ENCODE results near the gene ZMYND19.
A peak's percentile ranks its signal among the peaks of the same experiment; 100 is the strongest.
"Not testable (repeated sequence)": the region's sequence is repeated elsewhere in the genome, so short reads cannot be mapped to it uniquely, and the experiment has no call there.

Gene ZMYND19

DNA sequence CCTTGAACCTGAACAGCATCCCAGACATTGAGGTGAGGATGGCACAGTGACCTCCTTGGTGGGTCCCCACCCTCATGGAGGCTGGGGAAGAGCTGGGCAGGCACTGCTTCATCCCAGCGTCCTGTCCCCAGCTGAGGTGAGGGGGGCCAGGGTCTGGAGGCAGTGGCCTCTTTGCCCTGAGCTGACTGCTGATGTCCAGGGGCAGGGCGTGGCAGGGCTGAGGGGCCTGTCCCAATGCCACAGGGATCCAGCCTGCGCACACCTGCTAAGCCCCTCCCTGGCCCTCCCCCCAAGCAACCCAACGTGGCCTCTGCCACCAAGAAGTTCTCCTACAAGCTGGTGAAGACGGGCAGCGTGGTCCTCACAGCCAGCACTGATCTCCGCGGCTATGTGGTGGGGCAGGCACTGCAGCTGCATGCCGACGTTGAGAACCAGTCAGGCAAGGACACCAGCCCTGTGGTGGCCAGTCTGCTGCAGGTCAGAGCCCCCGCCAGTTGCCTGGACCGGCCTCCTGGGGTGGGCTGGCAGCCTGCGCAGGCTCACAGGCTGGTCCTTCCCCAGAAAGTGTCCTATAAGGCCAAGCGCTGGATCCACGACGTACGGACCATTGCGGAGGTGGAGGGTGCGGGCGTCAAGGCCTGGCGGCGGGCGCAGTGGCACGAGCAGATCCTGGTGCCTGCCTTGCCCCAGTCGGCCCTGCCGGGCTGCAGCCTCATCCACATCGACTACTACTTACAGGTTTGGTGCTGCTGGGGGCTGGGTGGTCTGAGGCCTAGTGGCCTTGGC lies 23.6 kb upstream of the ZMYND19 start:
- no peak for DNase-seq

DNA sequence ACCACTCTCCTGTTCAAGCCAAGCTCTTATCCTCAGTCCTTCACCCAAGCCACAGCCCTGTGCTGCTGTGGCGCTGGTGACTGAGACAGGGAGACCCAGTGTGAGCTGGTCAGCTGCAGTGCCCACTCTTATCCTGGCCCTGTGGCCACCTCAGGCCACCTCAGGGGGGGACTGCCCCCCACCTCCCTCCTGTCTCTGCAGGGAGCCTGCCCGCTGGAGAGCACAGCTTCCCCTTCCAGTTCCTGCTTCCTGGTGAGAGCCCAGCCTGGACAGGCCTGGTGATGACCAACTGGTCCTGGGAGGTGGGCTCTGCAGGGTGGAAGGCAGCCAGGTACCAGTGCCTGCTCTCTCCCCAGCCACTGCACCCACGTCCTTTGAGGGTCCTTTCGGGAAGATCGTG lies 22.9 kb upstream of the ZMYND19 start:
- no peak for DNase-seq

DNA sequence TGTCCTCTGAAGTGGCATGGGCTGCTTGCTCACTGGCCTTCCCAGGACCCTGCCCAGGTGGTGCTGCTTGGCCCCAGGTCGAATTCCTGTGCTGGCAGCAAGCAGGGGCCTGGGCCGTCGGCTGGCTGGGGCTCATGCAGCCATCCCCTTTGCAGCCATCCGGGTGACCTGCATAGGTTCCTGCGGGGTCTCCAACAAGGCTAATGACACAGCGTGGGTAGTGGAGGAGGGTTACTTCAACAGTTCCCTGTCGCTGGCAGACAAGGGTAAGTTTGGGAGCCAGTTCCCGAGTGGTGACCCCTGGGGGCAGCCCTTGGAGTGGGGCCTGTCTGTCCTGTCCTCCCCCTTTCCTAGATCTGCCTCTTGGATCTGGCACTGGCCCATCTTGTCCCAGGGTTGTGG lies 22.4 kb upstream of the ZMYND19 start:
- no peak for DNase-seq

DNA sequence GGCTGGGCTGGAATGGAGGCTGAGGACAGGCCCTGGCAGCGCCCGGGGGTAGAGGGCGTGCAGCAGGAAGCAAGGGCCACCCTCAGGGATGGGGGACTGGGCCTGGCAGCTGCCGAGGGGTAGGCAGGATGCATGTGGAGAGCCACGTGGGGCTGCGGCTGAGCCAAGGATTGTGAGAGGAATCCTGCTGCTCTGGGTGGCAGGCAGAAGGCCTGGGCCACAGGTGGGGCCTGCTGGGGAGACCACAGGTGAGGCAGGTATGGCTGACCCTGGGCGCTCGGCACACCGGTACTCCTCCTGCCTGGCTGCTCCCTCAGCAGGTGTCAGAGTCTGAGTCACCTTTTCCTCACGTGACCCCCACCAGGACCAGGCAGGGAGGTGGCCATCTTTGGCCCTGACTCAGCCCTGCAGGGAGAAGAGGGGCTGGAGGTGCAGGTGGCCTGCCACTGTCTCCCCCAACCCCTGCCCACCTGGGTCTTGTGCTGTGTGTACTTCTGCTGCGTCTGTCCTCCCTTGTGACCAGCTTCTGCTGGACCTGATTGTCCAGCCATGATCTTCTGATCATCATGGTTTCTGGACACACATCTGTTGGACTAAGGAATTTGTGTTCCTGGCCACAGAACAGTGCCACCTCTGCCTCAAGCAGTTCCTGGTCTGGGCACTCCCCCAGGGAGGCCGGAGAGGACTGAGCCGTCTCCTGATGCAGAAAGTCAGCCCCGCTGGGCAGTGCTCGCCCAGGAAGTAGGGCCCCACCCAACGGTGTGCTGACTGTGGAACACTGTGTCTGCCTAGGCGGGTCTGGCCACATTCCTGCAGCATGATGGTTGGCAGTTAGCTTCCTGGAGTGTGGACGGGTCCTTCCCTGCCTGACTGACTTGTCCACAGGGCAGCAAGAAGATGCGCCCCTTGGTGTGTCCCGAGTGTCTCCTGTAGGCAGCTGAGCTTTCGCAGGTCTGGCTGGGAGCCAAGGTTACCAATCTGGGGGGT lies 21.6 kb upstream of the ZMYND19 start:
- DNase-seq, result peak in 1 of 2 donors; percentile 22

DNA sequence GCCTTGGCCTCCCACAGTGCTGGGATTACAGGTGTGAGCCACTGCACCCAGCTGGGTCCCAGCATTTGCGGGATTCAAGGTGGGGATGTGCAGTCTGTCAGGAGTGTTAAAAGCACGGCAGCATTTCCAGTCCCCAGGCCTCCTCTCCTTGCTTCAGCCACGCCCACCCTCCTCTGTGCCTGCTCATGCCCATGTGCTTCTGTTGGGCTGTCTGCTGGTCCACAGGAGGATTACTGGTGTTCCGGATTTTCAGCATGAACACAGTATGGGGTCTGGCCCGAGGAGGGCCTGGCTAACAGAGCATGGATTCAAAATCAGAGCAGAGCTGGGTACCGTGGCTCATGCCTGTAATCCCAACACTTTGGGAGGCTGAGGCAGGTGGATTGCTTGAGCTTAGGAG lies 20.6 kb upstream of the ZMYND19 start:
- no peak for DNase-seq

DNA sequence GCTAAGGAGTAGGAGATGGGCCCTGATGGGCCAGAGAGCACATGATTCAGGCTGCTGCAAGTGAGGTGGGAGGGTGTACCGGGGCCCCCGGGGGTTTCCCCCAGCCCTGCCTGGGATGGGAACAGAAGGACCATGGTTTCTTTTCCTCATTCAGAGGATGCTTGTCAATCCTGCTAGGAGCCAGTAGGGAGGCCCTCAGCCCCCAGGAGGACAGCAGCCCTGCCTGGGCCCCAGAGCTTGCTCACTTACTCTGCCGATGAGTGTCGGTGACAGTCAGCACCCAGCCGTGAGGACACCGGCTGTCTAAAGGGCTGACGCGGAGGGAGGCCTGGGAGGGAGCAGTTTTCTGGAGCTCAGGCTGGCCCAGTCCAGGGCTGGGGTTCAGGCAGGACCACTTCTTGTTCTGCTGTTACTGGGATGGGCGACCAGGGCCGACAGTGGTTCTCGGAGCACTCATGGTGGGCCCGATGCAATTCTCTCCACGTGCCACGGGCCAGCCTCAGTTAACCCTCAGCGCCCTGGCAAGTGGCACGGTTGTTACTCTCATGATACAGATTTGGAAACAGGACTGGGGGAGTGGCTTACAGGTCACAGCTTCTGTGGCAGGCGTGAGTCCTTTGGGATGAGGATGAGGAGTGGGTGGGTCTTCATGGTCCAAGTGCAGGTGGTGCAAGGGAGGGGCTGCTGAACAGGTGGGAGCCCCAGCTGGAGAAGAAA lies 17.0 kb upstream of the ZMYND19 start:
- no peak for DNase-seq

DNA sequence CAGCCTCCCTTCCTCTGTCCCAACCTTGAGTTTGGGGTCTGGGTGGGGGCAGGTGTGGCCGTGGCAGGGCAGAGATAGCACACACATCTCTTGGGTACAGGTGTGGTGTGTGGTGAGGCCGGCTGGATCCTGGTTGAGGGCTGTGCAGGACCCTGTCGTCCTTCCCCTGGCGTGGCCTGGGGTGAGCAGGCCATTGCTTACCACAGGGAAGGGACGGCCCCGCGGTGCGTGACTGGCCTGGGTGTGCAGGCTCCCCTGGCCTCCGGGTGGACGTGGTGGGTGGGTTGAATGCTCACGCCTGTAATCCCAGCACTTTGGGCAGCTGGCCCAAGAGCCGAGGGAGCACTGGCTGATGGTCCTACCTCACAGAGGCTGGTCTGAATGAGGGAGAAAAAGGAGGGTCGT lies 16.4 kb upstream of the ZMYND19 start:
- DNase-seq, result no peak

DNA sequence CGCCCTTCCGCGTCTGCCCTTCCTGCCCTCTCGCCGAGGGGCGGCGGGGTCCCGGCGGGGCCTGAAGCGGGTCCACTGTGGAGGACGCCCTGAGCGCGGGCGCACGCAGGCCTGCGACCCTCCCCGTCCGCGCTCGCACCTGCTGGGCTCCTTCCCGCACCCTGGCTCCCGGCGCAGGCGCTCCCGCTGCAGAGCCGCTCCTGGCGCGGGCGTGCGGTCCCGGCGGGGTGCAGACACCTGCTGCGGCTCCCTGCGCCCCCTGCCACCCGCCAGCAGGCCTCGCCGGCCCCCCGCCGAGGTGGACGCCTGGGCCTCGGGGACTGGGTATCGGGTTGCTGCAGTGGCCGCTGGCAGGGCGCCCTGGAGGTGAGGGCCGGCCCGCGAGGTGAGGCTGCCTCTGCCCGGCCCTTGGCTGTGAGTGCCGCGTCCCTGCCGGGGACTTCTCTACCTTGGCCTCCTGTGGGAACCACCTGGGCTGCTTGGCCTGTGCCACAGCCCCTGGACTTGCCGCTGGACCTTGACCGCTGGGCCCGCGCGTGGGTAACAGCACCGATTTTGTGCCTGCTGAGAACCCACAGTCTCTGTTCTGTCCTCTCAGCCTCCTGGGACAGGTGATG lies 15.8 kb upstream of the ZMYND19 start:
- no peak for DNase-seq

DNA sequence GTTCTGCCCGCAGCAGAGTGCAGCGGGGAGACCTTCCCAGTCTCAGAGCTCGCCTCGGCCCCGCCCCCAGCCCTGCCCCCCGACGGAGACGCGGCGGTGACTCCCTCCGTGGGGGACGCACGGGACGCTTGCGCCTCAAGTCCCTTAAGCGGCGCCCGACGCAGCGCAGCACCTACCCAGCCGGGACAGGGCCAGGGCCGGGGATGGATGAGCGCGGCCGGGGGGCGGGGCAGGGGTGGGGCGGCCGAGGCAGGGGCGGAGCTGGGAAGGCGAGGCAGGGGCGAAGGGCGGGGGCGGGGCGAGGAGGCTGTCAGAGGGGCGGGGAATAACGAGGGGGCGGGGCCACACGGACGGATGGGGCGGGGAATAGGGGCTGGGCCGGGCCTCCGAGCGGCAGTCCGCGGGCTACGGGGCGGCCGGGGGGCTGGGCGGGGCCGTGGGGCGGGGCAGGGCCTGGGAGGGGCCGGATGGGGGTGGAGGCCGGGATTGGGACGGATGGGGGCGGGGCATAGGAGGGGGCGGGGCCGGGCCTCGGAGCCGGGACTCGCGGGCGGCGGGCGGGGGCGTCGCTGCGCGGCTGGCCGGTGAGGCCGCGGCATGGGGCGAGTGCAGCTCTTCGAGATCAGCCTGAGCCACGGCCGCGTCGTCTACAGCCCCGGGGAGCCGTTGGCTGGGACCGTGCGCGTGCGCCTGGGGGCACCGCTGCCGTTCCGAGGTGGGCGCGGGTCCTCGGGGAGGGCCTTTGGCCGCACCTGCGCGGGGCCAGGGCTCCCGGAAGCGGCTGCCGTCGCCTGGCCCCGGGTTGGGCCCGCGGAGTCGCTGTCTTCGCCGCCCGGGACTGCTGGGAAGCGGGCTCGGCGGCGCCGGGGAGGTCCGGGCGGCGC lies 15.1 kb upstream of the ZMYND19 start, which contains the start of gene ARRDC1:
Gene ARRDC1, plus strand, starts transcription at position 566 of the 884 bp plus-strand sequence. Its CDS starts 32 bp downstream, at position 598.
- DNase-seq, result peak; percentile 95 to 97

DNA sequence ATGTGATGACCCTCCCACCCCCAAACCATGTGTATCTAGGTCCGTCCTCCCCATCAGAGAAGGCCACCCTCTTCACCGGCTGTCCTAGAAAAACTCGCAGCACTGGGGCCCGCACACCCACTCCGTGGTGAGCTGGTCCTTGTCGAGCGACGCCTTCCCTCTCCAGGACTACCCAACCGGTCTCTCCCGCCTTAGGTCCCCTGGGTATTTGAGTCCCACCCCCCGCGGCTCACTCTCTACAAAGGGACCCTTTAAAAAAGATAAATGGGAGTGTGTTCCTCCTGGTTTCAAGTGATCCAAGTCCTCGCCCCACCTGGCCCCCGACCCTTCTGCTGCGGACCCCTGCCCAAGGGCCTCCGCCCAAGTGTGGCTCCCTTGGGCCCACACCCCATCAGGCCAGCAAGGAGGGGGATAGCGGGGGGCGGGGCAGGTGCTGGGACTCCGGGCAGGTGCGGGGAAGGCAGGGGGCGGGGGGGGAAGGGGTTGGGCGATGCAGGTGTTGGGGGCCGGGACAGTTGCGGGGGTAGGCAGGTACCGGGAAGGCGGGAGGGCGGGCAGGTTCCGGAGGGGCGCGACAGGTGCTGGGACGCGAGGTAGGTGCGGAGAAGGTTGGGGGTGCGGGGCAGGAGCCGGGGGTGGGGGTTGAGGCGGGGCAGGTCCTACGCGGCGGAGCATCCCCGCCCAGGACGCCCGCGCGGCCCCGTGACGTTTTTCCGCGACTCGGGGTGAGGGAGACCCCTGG lies 14.2 kb upstream of the ZMYND19 start:
- DNase-seq, result no peak

DNA sequence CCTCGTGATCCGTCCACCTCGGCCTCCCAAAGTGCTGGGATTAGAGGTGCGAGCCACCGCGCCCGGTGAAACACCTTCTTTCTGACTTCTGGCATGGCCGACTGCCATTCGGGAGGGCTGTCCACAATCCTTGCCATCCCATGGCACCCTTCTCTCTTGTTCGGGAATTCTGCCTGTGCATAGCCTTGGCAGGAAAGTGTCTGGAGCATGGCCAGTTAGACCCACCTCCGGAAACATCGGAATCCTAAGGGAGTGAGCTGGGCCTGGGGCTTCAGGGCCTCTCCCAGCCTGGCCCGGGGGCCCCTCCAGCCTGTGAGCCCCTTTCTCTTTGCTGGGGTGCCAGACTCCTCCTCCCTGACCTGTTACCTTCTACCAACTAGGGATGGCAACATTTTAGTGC lies 13.6 kb upstream of the ZMYND19 start:
- no peak for DNase-seq

DNA sequence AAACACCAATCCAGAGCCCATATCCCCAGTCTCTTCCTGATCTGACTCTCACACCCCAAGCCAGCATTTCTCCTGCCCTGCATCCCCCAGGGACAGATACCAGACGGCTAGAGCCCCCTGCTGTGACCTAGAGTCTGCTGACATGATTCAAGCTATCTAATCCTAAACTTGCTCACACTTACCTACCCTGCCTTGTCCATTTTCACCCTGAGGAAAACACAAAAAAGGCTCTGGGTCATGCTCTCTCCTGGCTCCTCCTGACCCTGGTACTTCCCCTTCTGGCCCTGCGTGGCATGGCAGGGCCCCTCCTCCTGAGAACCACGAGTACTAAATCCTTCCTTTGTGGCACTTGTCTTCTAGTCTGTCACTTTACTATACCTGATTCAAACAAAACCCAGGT lies 12.3 kb upstream of the ZMYND19 start:
- peak; percentile 54 to 64 for DNase-seq

DNA sequence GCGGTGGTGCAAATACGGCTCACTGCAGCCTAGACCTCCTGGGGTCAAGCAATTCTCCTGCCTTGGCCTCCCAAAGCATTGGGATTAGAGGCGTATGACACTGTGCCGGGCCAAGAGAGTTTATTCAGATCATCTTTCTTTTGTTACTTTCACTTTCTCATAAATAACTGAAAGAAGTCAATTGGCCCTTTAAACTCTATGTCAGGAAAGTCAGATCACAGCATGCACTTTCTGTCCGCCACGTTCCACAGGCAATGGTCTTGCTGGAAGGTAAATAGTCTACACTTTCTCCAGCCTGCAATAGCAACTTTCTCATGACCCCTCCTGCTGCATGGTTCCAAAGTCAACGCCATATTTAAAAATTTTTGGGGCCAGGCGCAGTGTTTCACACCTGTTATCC lies 8.6 kb upstream of the ZMYND19 start:
- no peak for DNase-seq

DNA sequence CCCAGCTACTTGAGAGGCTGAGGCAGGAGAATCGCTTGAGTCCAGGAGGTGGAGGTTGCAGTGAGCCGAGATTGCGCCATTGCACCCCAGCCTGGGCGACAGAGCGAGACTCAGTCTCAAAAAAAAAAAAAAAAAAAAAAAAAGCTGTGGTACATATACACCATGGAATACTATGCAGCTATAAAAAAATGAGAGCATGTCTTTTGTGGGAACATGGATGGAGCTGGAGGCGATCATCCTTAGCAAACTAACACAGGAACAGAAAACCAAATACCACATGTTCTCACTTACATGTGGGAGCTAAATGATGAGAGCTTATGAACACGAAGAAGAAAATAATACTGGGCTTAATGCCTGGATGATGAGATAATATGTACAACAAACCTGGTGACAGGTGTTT lies 6.3 kb upstream of the ZMYND19 start:
- not testable (repeated sequence) for DNase-seq

DNA sequence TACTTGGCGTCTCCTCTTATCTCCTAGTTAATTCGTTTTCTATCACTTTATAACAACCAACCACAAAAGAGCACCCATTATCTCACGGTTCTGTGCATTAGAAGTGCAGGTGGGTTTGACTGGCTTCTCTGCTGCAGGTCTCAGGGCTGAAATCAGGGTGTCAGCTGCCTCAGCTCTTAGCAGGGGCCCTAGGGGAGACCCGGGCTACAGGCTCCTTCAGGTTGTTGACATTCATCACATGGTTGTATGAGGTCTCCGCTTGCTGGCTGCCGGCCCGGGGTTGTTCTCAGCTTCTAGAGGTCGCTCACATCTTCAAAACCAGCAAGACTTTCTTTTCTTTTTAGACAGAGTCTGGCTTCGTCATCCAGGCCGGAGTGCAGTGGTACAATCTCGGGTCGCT lies 2.9 kb upstream of the ZMYND19 start:
- DNase-seq, result no peak

DNA sequence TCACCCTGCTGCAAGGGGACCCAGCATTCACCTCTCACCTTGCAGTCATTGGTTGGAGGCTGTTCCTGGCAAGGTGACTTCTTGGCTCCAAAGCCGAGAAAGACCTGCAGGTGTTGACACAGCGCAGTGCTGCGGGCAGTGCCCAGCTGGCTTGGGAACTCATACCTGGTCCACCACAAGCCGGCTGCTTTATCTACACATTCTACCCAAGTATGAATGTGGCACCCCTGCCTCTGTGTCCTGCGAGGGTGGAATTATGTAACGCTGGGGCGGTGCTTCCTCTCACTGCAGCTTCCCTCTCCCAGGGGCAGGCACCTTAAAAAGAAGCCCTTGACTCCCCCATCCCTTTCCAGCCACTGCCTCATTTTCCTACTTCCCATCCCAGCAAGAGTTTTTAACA lies 2.5 kb upstream of the ZMYND19 start:
- DNase-seq, result peak; percentile 33 to 54

DNA sequence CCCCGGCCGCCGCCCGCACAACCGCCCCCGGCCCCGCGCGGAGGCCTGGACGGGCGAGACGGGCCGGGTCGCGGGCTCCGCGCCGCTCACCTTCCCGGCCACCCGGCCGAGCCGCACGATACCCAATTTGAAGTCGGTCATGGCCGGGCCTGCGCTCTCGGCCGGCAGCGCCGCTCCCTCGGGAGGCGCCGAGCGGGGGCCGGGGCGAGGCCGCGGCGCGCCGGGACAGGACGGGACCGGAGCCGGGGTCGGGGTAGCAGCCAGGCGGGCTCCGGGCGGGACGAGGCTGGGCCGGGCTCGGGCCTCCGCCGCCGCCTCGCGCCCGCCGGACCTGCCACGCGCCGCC lies 216 bp downstream of the ZMYND19 start:
- DNase-seq, result no peak

DNA sequence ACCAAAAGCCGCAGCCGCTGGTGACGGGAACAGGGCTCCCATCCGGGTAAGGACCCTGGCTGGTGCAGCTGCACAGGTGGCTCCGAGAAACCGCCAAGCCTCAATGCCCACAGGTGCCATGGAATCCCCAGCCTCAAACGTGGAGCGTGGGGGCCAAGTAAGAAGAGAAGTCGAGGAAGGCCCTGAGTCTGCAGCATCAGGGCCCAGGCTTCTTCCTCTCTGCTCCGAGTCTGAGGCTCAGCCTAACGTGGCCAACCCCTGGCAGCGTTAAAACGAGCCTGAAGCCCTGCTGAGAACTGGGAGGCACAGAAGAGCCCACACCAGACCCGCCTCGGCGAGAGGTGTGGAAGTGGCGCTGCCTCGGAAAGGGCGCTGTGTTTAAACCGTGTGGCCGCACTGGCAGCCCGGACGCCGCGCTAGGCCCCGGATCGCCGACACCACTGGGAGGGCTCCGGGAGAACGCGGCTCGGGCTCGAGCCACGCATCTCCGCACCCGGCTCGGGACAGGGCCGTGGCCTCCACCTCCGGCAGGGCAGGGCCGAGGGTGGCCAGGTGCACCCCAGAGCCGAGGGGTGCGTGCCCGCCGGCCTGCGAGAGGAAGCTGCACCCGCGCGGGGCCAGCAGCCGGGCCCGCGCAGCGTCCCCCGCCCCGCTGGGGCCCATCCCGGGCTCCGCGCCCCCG lies 730 bp downstream of the ZMYND19 start:
- DNase-seq, result peak in 1 of 2 donors; percentile 8

DNA sequence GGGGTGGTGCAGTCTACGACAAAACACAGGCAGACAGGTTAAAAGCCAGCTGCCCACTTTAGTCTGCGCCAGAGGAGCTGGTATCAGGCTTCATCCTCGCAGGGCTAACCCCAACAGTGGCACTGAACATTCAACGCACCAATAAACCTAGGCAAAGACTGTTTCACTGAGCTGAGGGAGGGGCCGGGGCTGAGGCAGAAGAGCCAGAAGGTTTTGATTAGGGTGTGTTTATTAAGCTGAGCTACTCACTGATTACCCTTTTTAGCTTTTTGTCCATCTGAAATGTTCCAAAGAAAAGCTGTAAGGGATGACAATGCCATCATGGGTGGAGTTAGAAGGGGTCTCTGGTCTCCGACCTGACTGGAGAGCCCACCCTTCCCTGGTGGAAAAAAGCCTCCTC lies 1.4 kb downstream of the ZMYND19 start:
- no peak for DNase-seq

DNA sequence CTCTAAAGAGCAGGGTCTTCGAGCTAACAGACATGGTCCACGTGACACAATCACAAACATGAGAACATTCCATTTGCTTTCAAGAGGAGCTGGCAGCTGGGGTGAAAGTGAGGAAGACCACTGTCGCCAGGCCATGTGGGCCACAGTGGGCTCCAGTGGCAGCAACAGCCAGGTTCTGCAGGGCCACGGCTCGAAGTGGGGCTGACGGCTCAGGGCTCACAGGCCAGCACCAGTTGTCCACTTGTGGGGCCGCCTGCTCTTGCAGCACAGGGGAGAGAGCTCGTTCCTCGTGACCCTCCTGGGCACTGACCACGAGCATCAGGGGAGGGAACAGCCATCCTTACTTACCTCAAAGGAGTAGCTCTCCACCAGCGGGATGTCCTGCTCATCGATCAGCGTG lies 2.0 kb downstream of the ZMYND19 start:
- no peak for DNase-seq

Data from inflammatory macrophage (primary cell).